GM21447 (cell line): ENCODE data around the gene G0S2.

Source experiments
- ATAC-seq: cut with Tn5 transposase; IDR thresholded peaks from one replicate; pipeline ENCODE4 v1.9.1; 2021; ENCODE audit not compliant: unreplicated experiment

G0S2 gene

GRCh38 chr1:209714338-209714737 lies 39.1 kb downstream of the G0S2 start:
- no peak for ATAC-seq

GRCh38 chr1:209715314-209715713 lies 40.1 kb downstream of the G0S2 start:
- ATAC-seq, result no peak

GRCh38 chr1:209717818-209718217 lies 42.6 kb downstream of the G0S2 start:
- no peak for ATAC-seq

- no peak for ATAC-seq
Observed at GRCh38 chr1:209720326-209720725, 45.1 kb downstream of the G0S2 start.

- ATAC-seq, result no peak
Observed at GRCh38 chr1:209720826-209721225, 45.6 kb downstream of the G0S2 start.

GRCh38 chr1:209721323-209721722 lies 46.1 kb downstream of the G0S2 start:
- ATAC-seq, result no peak

GRCh38 chr1:209723265-209723664 lies 48.1 kb downstream of the G0S2 start:
- no peak for ATAC-seq

- ATAC-seq, result peak; percentile 48
Observed at GRCh38 chr1:209723756-209724693, 48.8 kb downstream of the G0S2 start.
